ENCODE data around the gene BID. TPM values are rescaled to one million over a fixed set of nuclear protein-coding genes. Genes with fewer than 3 reads are reported as not detected.

Gene BID
- total RNA-seq, 1 donor from 2014 or later = 30.9 TPM

- ATAC-seq (peak; percentile 2), DNase-seq (ENCODE audit: low spot score) (no peak)
Observed at GRCh38 chr22:17741866-17742526, 32.3 kb downstream of the BID start.

- ATAC-seq (no peak), DNase-seq (ENCODE audit: low spot score) (no peak)
Observed at GRCh38 chr22:17739196-17739975, 34.9 kb downstream of the BID start.

GRCh38 chr22:17738386-17739128, 35.7 kb downstream of the BID start:
- DNase-seq (ENCODE audit: low spot score) (no peak), ATAC-seq (no peak)

- DNase-seq (ENCODE audit: low spot score) = no peak
- ATAC-seq = no peak
Observed at GRCh38 chr22:17734187-17734586, 40.1 kb downstream of the BID start.

- DNase-seq (ENCODE audit: low spot score) = no peak
- no peak for ATAC-seq
Observed at GRCh38 chr22:17733466-17733865, 40.8 kb downstream of the BID start.

- DNase-seq (ENCODE audit: low spot score) (no peak), ATAC-seq (peak; percentile 44)
Observed at GRCh38 chr22:17732251-17732854, 41.9 kb downstream of the BID start.

- DNase-seq (ENCODE audit: low spot score) = no peak
- no peak for ATAC-seq
Observed at GRCh38 chr22:17729561-17729960, 44.7 kb downstream of the BID start.

GRCh38 chr22:17728786-17729185, 45.5 kb downstream of the BID start:
- DNase-seq (ENCODE audit: low spot score) (no peak), ATAC-seq (no peak)

GRCh38 chr22:17726928-17727897, 47.1 kb downstream of the BID start:
- no peak for DNase-seq (ENCODE audit: low spot score)
- no peak for ATAC-seq

- DNase-seq (ENCODE audit: low spot score) (peak; percentile 29), ATAC-seq (peak; percentile 40)
Observed at GRCh38 chr22:17726006-17726927, 48.0 kb downstream of the BID start.

GRCh38 chr22:17725500-17725796, 48.8 kb downstream of the BID start:
- ATAC-seq (no peak), DNase-seq (ENCODE audit: low spot score) (no peak)

GRCh38 chr22:17724678-17725499, 49.4 kb downstream of the BID start:
- ATAC-seq = peak; percentile 8
- DNase-seq (ENCODE audit: low spot score) = no peak

GRCh38 chr22:17724241-17724640, 50.0 kb downstream of the BID start:
- no peak for ATAC-seq
- no peak for DNase-seq (ENCODE audit: low spot score)

- DNase-seq (ENCODE audit: low spot score) = no peak
- no peak for ATAC-seq
Observed at GRCh38 chr22:17719911-17720310, 54.4 kb downstream of the BID start.

- DNase-seq (ENCODE audit: low spot score) = no peak
- no peak for ATAC-seq
Observed at GRCh38 chr22:17717708-17718107, 56.6 kb downstream of the BID start.

GRCh38 chr22:17716529-17716928, 57.7 kb downstream of the BID start:
- ATAC-seq = no peak
- DNase-seq (ENCODE audit: low spot score) = no peak

GRCh38 chr22:17712441-17712840, 61.8 kb downstream of the BID start:
- ATAC-seq = no peak
- DNase-seq (ENCODE audit: low spot score) = no peak

GRCh38 chr22:17710023-17710422, 64.2 kb downstream of the BID start:
- DNase-seq (ENCODE audit: low spot score) (no peak), ATAC-seq (no peak)

Data from left lobe of liver (tissue), 2 donors.